Neutrophil (primary cell): ENCODE measurements around the gene MZB1.

Experiments used
- H3K27ac ChIP-seq: fragments of 200-600 bp; sonication (generic); 2 replicates; pipeline ENCODE4 v1.5.1; 2016; ENCODE audit warnings: mild to moderate bottlenecking, moderate library complexity
- H3K27me3 ChIP-seq: fragments of 200-600 bp; sonication (generic); 2 replicates; pipeline ENCODE4 v1.6.0; 2016; ENCODE audit warnings: mild to moderate bottlenecking
- H3K36me3 ChIP-seq: fragments of 200-600 bp; sonication (generic); 2 replicates; pipeline ENCODE4 v1.5.1; 2017
- H3K4me1 ChIP-seq, 2 experiments: fragments of 200-600 bp in 1 of 2; sonication (generic) in 1 of 2; 1 replicate in 1 of 2; 2 replicates in 1 of 2; pipeline versions ENCODE4 v1.5.1 to v1.6.1; 2013 to 2016; ENCODE audit warnings: low read depth in 1 of 2, low read length in 1 of 2, mild to moderate bottlenecking in 1 of 2, moderate library complexity in 1 of 2; ENCODE audit not compliant: control insufficient read depth in 1 of 2, insufficient read depth in 1 of 2
- H3K4me3 ChIP-seq, 2 experiments: fragments of 200-600 bp in 1 of 2; sonication (generic) in 1 of 2; 1 replicate in 1 of 2; 2 replicates in 1 of 2; pipeline ENCODE4 v1.5.1; 2013 to 2016; ENCODE audit warnings: low read depth in 1 of 2, low read length in 1 of 2, mild to moderate bottlenecking in 1 of 2, moderate library complexity in 1 of 2
- H3K9me3 ChIP-seq: fragments of 200-600 bp; sonication (generic); 2 replicates; pipeline ENCODE4 v1.5.1; 2016
- CTCF ChIP-seq: fragments of 200-600 bp; sonication (generic); IDR thresholded peaks from 2 replicates; pipeline ENCODE4 v1.5.1; 2016; ENCODE audit warnings: antibody characterized with exemption

Gene MZB1

GRCh38 chr5:139396691-139397090 is 7.0 kb upstream of the MZB1 start:
- Histone ChIP-seq H3K36me3 (no peaks in the 10 kb centered on the region), H3K4me3 (no peak overlapping the region), H3K27me3 (peaks cover 43% of the 10 kb centered on the region), H3K4me1 (peaks cover 27 to 29% of the 10 kb centered on the region in 2 experiments), H3K27ac (no peak overlapping the region), H3K9me3 (no peaks in the 10 kb centered on the region)
- no peak for TF ChIP-seq CTCF

DNA sequence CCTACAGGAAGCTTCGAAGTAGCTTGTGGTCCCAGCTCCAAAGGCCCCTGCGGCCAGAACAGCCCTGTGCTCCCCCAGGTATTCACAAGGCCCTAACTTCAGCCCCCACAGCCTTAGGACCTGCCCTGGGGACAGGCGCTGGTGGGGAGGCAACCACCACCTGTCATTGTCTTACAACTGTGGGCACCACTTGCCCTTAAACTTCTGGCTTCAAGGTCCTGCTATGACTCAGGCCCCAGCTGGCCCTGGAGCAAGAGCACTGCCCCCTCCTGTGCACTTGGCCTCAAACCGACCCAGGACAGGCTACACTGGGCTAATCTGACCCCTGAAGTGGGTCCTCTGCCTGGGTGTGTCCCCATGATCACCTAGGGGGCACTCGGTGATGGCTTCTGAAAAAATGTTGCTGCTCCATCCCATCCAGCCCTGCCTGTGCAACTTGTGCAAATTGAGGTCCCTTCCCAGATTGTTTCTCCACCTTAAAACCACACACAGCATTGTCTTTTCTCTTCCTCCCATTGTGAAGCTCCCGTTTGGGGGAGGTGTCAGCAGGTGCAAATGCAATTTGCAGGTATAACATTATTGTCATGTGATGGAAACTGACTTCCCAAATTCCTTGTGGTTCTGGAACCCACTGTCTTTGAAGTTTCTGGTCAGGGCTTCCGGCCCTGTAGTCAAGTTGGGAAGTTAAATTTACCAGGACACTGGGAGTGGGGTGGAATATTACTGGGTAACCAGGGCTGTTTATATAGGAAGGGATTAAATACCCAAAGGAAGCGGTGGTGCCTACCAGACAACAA is 6.3 kb upstream of the MZB1 start:
- Histone ChIP-seq H3K36me3 (no peaks in the 10 kb centered on the region), H3K4me3 (no peak overlapping the region), H3K4me1 (peaks cover 29 to 32% of the 10 kb centered on the region in 2 experiments), H3K27ac (no peak overlapping the region), H3K9me3 (no peaks in the 10 kb centered on the region), H3K27me3 (peaks cover 49% of the 10 kb centered on the region)
- TF ChIP-seq CTCF: no peak

DNA sequence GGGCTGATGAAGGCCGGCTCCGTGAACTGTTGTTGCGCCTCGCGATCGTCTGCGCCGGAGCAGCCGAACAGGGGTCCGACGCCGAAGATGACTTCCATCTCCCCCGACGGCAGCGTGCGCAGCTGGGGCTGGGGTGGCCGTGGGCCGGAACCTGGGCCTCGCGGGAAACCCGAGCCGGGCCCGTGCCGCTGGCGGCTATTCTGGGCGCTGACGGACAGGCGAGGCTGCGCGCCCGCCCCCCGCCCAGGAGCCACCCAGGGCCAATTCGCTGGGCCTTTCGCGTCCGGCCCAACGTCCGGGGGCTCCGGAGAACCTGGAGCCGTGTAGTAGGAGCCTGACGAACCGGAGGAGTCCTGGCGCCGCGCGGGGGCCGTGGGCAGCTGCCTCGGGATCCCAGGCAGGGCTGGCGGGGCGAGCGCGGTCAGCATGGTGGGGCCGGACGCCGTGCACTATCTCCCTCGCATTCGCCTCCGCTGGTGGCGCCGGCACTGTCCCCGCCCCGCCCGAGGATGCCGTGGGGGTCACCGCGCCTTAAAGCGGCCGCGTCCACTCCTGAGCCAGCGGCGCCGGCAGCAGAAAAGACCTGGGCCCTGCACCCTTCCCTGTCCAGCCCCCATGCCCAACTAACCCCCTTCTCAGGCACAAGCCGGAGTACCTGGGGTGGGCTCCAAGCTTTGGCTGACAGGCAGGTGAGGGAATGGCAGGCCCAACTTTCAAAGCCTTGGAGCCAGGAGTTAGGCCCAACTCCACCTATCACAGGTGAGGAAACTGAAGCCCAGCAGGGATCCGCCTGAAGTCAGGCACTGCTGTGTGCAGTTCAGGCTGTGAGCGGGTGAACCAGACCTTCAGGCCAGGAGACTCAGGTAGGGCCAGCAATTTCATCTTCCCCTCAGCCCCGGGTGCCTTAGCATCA is 5.2 kb upstream of the MZB1 start, which contains the start of gene PROB1:
PROB1 (minus strand) TSS at position 451 of the 913 bp plus-strand sequence; CDS start at position 428, 23 bp downstream.
- Histone ChIP-seq H3K27me3 (peaks cover 55% of the 10 kb centered on the region), H3K36me3 (no peaks in the 10 kb centered on the region), H3K27ac (no peak within 1 kb of the TSS), H3K4me1 (peaks cover 29 to 32% of the 10 kb centered on the region in 2 experiments), H3K4me3 (peak within 1 kb of the TSS; percentile 59 to 73), H3K9me3 (no peaks in the 10 kb centered on the region)
- no peak for TF ChIP-seq CTCF

- Histone ChIP-seq H3K27ac (no peak overlapping the region), H3K9me3 (no peaks in the 10 kb centered on the region), H3K4me3 (peak overlapping the region; percentile 59 to 73), H3K36me3 (no peaks in the 10 kb centered on the region), H3K27me3 (peaks cover 55% of the 10 kb centered on the region), H3K4me1 (peaks cover 29 to 32% of the 10 kb centered on the region in 2 experiments)
- no peak for TF ChIP-seq CTCF
Observed at GRCh38 chr5:139394123-139394653, 4.5 kb upstream of the MZB1 start.

- H3K27ac ChIP-seq: no peak overlapping the region
Observed at GRCh38 chr5:139393497-139394122, 3.9 kb upstream of the MZB1 start.

More at GRCh38 chr5:139393497-139394122, 3.9 kb upstream of the MZB1 start:
- H3K4me3 ChIP-seq: peak overlapping the region; percentile 59 to 73
- H3K9me3 ChIP-seq: no peaks in the 10 kb centered on the region
- H3K4me1 ChIP-seq: peaks cover 34% of the 10 kb centered on the region in 2 experiments
- TF ChIP-seq CTCF: no peak
- H3K36me3 ChIP-seq: no peaks in the 10 kb centered on the region
- peaks cover 55% of the 10 kb centered on the region for H3K27me3 ChIP-seq
